Hindlimb muscle (tissue), 1 donor: ENCODE results near the gene CNOT8. TPM values are rescaled to one million over a fixed set of nuclear protein-coding genes. Genes with fewer than 3 reads are reported as not detected.
A peak's percentile ranks its signal among the peaks of the same experiment; 100 is the strongest.

ENCODE experiments used
- DNase-seq: peaks from one replicate; pipeline ENCODE4 v3.0.0-alpha.2; 2013
- polyA plus RNA-seq: library from polyadenylated mRNA; unstranded; fragments of 120-200 nt; gene quantifications from one replicate; pipeline ENCODE4 v1.2.1, GENCODE V29; 2013; ENCODE audit not compliant: insufficient read length

The CNOT8 gene
- polyA plus RNA-seq, 1 donor: 38.6 TPM

DNA sequence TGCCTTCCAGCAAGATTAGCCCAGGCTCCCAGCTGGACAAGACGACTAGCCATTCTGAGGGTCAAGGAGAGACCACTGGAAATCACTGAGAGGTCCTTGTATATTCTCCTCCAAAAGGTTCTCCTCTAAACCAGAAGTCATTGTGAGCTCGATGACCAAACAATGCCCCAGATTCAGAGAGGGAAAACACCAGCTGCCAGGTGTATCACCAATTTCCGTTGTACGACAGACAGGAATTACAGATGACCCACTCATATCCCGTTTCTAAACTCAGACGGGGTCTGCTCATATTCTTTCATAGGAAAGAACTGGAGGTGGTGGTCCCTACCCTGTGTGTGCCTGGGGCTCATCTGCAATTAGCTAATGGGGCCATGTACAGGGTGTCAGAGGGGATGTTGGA, 22.2 kb upstream of the CNOT8 start:
- DNase-seq: no peak

DNA sequence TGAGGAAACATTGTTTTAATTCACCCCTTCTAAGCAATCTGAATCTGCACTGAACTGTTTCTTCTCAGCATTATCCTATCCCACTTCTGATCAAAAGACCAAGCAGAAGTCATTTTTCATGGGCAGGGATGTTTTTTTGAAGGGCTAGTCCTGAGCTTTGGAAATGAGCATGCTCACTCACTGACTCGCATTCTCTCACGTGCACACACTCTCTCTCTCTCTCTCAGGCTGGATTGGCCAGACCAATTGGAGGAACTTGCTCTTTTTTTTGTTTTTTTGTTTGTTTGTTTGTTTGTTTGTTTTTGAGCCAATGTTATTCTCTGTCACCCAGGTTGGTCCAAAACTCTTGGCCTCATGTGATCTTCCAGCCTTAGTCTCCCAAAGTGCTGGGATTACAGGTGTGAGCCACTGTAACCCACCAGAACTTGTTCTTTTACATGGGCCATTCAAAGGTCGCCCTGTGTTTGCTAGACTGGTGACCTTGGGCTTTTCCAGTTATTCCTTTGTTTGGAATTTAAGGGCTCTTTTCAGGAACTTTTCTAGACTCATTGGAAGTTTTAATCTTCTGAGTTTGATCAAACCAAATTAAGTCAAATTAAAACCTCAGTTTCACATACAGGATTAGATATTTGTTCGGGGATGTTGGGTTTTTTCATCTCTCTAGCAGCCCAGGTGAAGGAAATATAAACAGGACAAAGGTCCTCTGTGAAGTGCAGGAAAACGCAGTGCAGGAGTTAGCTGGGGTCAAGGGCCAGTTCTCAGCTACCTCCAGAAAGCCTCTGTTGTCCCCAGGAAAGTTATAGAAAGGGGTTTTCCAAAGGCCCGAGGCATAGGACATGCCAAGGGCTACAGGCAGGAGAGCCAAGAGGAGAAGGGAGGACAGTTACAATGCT, 21.2 kb upstream of the CNOT8 start:
- DNase-seq: no peak

DNA sequence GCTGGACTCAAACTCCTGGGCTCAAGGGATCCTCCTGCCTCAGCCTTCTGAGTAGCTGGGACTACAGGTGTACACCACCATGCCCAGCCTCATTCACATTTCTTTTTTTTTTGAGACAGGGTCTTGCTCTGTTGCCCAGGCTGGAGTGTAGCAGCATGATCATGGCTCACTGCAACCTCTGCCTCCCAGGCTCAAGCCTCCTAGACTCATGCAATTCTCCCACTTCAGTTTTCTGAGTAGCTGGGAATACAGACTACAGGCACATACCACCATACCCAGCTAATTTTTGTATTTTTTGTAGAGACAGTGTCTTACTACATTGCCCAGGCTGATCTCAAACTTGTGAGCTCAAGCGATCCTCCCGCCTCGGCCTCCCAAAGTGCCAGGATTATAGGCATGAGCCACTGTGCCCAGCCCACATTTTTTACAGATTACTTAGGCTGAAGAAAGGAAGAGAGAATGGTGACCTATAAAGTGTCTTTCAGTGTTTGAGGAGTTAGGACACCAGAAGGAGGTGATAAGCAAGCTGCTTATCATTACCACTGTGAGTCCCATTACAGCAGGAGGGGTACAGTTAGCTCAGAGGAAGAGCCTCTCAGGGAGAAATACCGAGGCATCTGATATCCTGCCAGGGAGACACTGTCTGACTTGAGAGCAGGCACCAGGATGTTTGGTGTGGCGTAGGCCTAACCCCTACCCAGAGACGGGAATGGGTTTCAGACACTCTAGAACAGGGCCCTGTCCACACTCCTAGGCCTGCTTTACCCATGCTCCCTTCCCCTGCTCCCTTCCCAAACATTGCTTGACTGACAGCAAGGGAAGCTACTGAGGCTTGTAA, 17.8 kb upstream of the CNOT8 start:
- no peak for DNase-seq

DNA sequence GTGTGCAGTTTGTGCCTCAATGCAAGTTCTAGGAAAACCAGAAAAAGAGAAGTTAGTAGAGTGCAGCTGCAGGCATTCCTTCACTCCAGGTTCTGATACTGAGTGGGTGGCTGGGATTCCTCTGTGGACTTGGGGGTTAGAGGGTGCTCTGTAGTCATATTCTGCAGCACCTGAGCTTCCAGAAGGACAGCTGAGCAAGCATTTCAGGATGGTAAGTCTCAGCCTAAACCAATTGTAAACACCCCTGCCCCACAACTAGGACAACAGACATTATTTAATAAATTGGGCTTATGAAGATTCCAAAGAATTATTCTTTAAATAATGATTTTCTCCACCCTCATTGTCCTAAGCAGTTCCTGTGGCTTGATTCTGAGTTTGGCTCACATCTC, 17.2 kb upstream of the CNOT8 start:
- DNase-seq: no peak

DNA sequence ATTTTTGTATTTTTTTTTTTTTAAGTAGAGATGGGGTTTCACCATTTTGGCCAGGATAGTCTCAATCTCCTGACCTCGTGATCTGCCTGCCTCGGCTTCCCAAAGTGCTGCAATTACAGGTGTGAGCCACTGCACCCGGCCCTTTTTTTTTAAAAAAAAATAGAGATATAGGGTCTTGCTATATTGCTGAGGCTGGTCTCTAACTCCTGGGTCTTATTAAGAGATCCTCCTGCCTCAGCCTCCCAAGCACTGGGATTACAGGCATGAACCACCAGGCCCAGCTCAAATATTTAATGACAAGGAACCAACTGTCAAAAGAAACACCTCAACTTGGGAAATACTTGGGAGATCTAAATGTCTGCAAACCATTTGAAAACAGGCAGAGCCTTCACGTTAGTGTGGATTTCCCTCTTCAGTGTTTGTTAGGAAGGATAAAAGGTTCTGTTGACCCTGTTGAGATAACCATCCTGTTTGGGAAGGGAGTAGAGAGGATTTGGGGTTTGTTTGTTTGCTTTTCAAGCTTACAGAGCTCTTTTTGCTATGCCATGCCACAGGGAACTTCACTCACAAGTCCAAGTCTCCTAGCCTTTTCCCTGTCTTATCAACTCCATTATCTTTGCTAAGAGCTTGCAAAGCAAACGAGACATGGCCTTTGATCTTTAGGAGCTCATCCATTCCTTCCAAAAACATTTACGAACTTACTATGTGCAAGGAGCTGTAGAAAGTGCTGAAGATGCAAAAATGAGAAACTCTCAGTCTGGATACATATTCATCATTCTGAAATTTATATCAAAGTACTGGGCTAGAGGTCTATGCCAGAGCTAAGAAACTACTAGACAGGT, 15.5 kb upstream of the CNOT8 start:
- DNase-seq: no peak

DNA sequence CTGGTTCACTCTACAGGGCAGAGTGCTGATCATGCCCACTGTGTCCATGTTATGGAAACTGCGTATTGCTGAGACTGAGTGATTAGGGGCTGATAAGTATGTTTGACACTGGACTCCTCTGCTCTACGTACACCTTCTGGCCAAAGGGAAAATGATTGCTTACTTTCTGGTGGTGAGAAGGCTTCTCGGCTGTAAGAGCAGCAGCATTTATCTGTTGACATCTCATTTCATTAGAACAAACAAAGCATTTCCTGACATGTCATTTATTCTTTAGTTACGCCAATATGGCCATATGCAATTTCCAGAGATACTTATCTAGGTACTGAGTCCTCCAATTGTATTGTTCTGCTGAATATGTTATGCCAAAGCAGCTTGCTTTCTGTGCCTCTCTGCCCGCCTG, 13.6 kb upstream of the CNOT8 start:
- DNase-seq: no peak

DNA sequence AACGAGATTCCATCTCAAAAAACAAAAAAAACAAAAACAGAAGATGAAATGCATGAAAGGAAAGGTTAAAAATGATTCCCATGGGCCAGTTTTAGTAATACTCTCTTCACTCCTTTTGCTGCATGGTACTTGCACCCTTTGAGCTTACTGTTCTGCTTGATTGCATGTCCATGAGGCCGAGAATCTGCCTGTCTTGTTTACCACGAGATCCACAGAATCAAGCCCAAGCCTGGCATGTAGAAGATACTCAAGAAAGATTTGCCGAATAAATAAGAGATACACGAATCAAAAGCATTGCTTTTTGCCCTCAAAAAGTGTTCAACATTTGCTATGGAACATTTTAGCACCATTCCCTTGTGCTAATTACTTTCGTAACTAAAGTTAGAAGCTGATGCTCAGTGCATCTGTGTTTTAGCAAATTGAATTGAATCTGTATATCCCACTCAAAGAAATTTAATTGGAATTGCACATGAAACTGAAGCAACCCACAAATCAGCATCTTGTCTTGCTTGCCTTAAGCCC, 9.1 kb upstream of the CNOT8 start:
- no peak for DNase-seq

DNA sequence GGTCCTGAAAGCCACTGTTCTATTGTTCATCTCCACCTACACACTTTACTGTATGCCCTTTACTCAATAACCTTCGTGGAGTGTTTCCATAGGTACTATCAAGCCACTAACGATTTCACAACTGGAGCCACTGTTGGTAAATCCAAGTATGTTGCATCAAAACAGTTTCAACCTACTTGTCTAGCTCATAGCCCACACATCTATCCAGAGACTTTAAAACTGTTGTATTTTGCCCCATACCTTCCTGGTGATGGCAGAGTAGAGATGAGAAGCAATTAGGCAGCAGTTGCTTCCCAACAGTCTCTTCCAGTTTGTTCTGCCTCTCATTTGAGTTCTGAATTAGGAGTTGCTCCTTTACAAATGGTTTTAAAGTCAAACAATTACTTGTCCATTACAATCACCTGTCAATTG, 8.6 kb upstream of the CNOT8 start:
- DNase-seq: no peak

DNA sequence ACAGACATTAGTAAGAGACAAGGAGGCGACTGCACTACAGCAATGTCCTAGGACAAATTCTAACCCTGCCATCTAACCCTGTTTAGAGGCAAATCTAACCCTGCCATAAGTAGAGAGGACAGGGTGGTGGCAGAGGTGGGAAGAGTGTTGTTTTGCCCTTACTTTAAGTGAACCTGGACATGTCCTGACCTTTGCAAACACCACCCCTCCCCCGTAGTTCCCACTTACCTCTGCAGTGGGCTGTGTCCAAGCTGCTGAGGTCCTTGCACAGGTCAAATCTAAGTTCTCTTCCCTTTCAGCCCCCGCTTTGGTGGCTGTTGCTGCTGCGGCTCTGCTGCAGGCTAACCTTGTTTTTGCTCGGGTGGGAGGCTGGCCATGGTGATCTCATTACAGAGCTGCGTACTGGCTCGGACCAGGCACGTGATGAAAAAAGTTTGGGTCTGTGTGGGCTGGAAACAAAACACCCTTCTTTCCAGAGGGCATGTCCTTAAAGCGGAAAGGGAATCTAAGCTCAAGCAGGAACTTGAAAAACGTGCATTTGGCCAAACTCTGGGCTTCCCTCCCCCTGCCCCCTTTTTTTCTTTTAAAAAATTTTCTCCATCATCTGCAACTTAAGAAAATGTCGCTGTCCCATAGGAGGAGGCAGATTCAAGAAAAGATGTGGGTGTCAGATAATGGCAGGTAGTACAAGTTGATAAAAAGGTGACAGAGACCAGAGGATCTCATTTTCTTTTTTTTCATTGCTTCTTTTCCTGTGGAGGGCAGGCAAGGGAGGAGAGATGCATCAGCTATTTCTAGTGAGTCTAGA, 8.0 kb upstream of the CNOT8 start, which contains the start of gene FAXDC2:
TSS of gene FAXDC2 (minus strand) at position 349 of the 808 bp plus-strand sequence. CDS start 12,425 bp downstream, outside the sequence.
- peak; percentile 90 for DNase-seq

DNA sequence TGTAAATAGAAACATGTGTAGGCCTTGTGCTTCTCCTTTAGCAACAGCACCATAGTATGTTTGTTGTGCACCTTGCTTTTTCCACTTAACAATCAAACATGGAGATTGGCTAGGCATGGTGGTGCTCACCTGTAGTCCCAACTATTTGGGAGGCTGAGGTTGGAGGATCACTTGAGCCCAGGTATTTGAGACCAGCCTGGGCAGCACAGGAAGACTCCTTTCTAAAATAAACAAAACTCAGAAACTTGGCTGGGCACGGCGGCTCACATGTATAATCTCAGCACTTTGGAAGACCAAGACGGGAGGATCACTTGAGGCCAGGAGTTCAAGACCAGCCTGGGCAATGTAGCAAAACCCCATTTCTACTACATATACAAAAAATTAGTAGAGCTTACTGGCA, 7.1 kb upstream of the CNOT8 start:
- no peak for DNase-seq

DNA sequence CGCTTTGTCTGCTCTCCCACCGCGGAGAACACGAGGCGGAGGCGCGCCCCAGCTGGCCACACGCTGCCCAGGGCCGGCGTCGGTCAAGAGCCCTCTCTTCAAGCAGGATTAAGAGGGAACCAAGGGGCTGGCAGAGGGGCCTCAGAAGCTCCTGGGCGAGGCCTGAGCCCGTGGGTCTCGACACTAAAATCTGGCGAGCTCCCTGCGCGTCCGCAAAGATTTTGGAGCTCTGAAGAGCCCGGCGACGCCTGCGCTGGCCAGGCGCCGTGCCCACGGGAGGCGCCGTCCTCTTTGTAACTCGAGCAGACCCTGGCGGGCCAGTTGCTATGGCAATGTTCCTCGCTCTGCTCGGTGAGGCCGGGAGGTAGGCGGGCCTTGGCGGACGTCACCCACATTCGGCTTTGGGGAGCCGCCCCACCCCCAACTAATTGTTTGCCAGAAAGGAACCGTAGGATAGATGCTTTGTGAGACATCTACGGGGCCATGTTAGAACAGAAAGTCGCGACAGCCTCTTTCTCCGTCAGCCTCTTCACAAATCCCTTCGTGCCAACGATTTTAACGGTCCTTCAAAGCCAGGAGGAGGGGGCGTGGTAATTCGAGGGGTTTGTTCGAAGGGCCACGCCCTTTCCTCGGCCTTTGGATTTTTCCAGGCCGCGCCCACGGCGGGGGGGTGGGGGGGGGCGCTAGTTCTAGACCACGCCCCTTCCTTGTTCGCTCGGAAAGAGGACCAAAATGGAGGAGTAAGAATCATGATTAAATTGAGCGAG, 714 bp upstream of the CNOT8 start:
- peak; percentile 98 for DNase-seq

DNA sequence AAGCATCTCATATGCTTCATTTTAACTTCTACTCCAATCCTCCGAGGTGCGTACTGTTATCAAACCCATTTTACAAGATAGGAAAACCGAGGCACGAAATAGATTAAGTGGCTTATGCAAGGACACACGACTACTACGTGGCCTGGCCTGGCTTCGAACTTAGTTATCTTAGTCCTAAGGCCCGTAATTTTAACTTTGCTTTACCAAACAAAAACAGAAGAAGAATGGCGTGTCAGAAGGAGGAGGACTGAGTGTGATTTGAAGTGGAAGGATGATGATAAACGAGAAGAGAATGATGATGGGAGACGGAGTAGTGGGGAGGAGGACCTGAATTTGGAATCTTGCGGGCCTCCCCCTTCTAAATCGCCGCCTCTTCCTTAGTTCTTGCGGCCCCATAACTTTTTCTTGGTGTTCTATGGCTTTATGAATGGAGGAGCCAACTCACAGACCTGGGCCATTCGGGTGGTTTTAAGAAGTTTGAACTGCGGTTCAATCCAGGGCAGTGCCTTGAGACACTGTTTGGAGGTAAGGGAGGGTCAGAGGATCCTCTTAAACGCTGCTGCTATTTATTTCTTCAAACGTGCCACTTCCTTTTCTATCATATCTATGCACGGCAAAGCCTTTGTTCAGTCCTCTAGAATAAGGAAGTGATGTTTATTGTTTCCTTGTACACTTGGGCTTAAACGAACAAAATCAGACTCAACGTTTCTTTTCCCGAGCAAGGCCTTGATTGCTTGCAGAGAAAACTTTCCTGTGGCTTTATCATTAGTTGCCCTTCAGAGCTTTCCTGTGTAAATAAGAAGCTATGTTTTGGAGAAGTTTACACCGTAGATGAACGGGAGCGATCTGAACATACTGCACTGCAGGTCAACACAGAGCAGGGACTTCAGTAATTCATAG, 795 bp downstream of the CNOT8 start:
- peak; percentile 38 for DNase-seq

DNA sequence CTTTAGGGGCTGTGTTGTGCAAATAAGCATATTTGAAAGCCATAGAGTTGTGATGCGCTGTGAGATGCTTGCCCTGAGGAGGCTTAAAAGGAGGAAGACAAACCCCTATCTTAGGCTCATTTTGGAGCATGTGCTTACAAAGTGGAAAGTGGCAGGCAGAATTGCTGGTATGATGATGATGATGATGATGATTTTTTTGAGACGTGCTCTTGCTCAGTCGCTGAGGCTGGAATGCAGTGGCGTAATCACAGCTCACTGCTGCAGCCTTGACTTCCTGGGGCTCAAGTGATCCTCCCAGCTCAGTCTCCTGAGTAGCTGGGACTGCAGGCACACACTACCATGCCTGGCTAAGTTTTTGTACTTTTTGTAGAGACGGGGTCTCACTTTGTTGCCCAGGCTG, 1.7 kb downstream of the CNOT8 start:
- no peak for DNase-seq

DNA sequence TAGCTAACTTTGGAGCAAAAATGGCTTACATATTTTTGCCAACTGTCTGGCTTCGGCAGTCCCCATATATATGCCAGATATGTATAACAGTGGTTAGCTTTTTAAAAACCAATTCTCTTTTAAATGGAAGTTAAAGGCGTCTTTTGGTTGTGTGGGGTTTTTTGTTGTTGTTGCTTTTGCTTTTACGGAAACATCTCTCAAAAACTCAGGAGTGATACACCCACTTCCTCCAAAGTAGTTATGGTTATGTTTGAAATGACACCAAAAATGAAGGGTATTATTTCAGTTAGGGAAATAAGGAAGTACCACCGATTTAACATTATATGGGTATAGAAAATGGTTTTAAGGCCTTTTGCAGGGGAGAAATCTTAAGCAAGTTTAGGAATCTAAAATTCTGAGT, 2.3 kb downstream of the CNOT8 start:
- no peak for DNase-seq

DNA sequence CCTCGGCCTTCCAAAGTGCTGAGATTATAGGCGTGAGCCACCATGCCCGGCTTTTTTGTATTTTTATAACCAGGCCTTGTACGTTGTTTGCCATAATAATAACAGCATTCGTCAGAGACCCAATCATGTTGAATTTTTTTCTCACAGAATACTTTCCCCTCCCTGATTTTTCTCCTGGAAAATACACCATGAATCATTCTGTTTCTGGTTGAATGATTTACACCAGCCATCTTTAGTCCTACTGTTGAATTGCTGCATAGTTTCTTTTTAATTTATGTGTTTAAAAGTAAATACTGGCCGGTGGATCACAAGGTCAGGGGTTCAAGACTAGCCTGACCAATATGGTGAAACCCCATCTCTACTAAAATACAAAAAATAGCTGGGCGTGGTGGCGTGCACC, 3.5 kb downstream of the CNOT8 start:
- no peak for DNase-seq

DNA sequence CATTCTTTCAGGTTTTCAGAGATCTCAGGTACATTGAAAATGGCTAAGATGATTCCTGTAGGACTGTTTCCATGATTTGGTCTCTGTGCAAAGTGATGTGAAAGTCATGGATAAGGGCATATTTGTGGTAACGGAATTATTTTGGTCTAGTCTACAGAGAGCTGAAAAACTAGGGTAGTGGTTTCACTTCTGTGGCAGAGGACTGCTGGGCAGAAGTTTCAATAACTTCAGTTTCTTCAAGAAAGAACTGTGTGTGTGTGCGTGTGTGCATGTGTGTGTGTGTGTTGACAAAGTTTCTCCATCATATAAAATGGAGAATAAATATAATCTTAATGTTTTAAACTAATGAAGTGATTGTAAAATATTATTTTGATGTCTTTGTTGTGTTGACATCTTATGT, 4.3 kb downstream of the CNOT8 start:
- no peak for DNase-seq

DNA sequence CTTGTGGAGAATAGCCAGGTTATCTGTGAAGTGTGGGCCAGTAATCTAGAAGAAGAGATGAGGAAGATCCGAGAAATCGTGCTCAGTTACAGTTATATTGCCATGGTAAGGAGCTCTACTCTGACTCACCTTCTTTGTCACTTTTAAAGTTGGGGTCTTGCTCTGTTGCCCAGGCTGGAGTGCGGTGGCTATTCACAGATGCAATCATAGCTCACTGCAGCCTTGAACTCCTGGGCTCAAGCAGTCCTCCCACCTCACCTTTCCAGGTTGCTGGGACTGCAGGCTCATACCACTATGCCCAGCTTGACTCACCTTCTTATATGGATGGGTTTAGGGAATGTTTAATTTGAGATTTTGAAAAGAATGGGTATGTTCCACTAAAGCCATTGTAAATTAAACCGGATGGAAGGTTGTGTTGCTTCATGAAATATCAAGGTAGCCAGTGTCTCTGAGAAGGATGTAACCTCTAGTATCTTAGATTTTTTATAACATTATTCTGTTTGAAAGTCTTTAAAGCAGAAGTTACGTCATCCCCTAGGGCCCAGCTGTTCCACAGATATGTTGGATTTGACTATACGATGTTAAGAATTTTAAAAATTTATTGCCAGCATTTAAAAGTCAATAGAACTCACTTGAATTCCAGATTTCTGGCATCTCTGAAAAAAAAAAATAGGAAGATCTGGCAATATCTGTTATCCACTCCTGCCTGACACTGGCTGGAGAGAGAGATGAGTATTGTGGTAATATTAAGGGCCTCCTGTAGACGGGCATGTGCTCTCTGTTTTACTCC, 5.1 kb downstream of the CNOT8 start:
- no peak for DNase-seq

DNA sequence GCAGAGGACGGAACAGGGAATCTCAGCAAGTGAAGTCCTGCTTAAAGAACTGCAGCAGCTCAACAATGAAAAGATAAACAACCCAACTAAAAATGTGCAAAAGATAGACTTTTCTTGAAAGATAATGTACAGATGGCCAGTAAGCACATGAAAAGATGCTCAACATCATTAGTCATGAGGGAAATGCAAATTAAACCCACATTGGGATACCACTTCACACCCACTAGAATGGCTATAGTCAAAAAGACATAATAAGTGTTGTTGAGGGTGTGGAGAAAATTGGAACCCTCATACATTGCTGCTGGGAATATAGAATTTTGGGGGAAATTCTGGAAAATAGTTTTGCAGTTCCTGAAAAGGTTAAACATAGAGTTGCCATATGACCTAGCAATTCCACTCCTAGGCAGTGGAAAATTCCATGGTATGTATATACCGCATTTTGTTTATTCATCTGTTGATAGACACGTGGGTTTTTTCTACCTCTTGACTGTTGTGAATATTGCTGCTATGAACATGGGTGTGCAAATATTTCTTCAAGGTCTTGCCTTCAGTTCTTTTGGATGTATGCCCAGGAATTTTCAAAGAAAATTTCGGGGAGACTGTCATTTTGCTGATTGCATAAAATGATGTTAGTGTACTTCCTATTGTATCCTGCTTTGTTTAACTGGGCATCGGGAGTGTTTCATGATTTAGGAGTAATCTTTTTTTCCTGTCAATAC, 7.2 kb downstream of the CNOT8 start:
- no peak for DNase-seq
